ENCODE measurements around the gene HOXB3. TPM values are rescaled to one million over a fixed set of nuclear protein-coding genes. Genes with fewer than 3 reads are reported as not detected.
"Not testable (repeated sequence)": the region's sequence is repeated elsewhere in the genome, so short reads cannot be mapped to it uniquely, and the experiment has no call there.

The HOXB3 gene
- total and polyA plus RNA-seq, 2 of the 13 experiments (the other 11 are each of a cell fraction or from before 2014, with no cell fraction given): not detected

DNA sequence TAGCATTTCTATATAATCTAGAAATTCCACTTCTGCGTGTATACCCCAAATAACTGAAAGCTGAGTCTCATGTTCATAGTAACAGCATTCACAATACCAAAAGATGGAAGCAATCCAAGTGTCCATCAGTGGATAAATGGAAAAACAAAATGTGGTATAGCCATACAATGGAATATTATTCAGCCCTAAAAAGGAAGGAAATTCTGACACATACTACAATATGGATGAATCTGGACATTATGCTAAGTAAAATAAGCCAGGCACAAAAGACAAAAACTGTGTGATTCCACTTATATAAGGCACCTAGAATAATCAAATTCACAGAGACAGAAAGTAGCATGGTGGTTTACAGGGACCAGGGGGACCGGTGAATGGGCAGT, 79.7 kb downstream of the HOXB3 start:
- in situ Hi-C loops (cut with HindIII; ENCODE audit: extremely low pct_ligation_motif_present, low pct_unique_long_range_greater_than_20kb) (no loop called here), intact Hi-C loops (cut with micrococcal nuclease; ENCODE audit: unreplicated experiment) (no loop called here)
- POLR2A ChIA-PET: no interaction called here
- Histone ChIP-seq H3K9me3 (ENCODE audit: low read length) (no peaks in the 10 kb centered on the region), H3K4me3 (replicated peaks in 1 of 3; ENCODE audit: insufficient read depth in 1 of 3, low read depth in 2 of 3, low read length in 3 of 3) (no peak overlapping the region), H3K4me2 (ENCODE audit: low read depth, low read length) (no peak overlapping the region), H3K79me2 (ENCODE audit: insufficient read depth, low read length) (no peaks in the 10 kb centered on the region), H3K36me3 (replicated peaks in 1 of 2; ENCODE audit: control insufficient read depth in 1 of 2, insufficient read depth in 2 of 2, low read length in 2 of 2) (no peaks in the 10 kb centered on the region), H3K4me1 (ENCODE audit: insufficient read depth, low read length) (no peaks in the 10 kb centered on the region), H3K27ac (ENCODE audit: extremely low read length, insufficient read depth, low read length) (no peak overlapping the region), H2AFZ (ENCODE audit: low read length) (no peak overlapping the region), H3K9ac (ENCODE audit: insufficient read depth, low read depth, low read length) (no peak overlapping the region), H4K20me1 (ENCODE audit: insufficient read depth, low read length) (no peaks in the 10 kb centered on the region), H3K27me3 (ENCODE audit: control insufficient read depth in 1 of 2, insufficient read depth in 2 of 2, low read length in 2 of 2) (peaks cover 0 to 16% of the 10 kb centered on the region in 2 experiments; a peak in 2 of 5 replicates)
- no peak for FAIRE-seq
- BruUV-seq (replicated peaks): no TSS peak
- 28% methylated on average over 2 of the region's 2 CpGs for WGBS (ENCODE audit: low lambda C conversion rate)
- no peak for TF ChIP-seq NFE2L2 (IDR thresholded peaks at IDR 0.05; ENCODE audit: low read length)
- no peak for TF ChIP-seq SIN3B (IDR thresholded peaks at IDR 0.05; ENCODE audit: low read length)
- TF ChIP-seq ZNF10 (CRISPR knock-in tag; IDR thresholded peaks at IDR 0.05; ENCODE audit: borderline replicate concordance, low read depth): no peak
- TF ChIP-seq ZNF124 (CRISPR knock-in tag; IDR thresholded peaks at IDR 0.05): no peak
- no peak for TF ChIP-seq JUND (CRISPR knock-in tag; IDR thresholded peaks at IDR 0.05)
- TF ChIP-seq ZNF550 (CRISPR knock-in tag; IDR thresholded peaks at IDR 0.05; ENCODE audit: borderline replicate concordance): no peak
- TF ChIP-seq ZNF891 (CRISPR knock-in tag; IDR thresholded peaks at IDR 0.05): no peak
- TF ChIP-seq MED8 (CRISPR knock-in tag; IDR thresholded peaks at IDR 0.05; ENCODE audit: insufficient replicate concordance): no peak
- CTCF ChIA-PET (ENCODE audit: low intra/inter-chr PET ratio, low total read pairs): no interaction called here
- no peak for ATAC-seq
- no peak for DNase-seq (ENCODE audit: low spot score)

DNA sequence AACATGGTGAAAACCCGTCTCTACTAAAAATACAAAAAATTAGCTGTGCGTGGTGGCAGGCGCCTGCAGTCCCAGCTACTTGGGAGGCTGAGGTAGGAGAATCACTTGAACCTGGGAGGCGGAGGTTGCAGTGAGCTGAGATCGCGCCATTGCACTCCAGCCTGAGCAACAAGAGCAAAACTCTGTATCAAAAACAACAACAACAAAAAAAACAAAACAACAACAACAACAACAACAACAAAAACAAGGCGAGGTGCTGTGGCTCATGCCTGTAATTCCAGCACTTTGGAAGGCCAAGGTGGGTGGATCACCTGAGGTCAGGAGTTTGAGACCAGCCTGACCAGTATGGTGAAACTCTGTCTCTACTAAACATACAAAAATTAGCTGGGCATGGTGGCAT, 80.3 kb downstream of the HOXB3 start:
- CTCF ChIA-PET (ENCODE audit: low intra/inter-chr PET ratio, low total read pairs); intact Hi-C loops (cut with micrococcal nuclease; ENCODE audit: unreplicated experiment); BruUV-seq (replicated peaks): not testable (repeated sequence)

More for the DNA sequence above, 80.3 kb downstream of the HOXB3 start:
- FAIRE-seq; H3K4me2 ChIP-seq (ENCODE audit: low read depth, low read length); H3K9me3 ChIP-seq (ENCODE audit: low read length); H3K79me2 ChIP-seq (ENCODE audit: insufficient read depth, low read length); POLR2A ChIA-PET; H3K36me3 ChIP-seq (replicated peaks in 1 of 2; ENCODE audit: control insufficient read depth in 1 of 2, insufficient read depth in 2 of 2, low read length in 2 of 2); H3K9ac ChIP-seq (ENCODE audit: insufficient read depth, low read depth, low read length); DNase-seq (ENCODE audit: low spot score); H3K4me1 ChIP-seq (ENCODE audit: insufficient read depth, low read length); H3K4me3 ChIP-seq (replicated peaks in 1 of 3; ENCODE audit: insufficient read depth in 1 of 3, low read depth in 2 of 3, low read length in 3 of 3); H3K27ac ChIP-seq (ENCODE audit: extremely low read length, insufficient read depth, low read length); H2AFZ ChIP-seq (ENCODE audit: low read length); ATAC-seq; H4K20me1 ChIP-seq (ENCODE audit: insufficient read depth, low read length); in situ Hi-C loops (cut with HindIII; ENCODE audit: extremely low pct_ligation_motif_present, low pct_unique_long_range_greater_than_20kb); TF ChIP-seq FOXP1 (CRISPR knock-in tag; IDR thresholded peaks at IDR 0.05): not testable (repeated sequence)
- peaks cover 0 to 16% of the 10 kb centered on the region in 2 experiments; a peak in 2 of 5 replicates for H3K27me3 ChIP-seq (ENCODE audit: control insufficient read depth in 1 of 2, insufficient read depth in 2 of 2, low read length in 2 of 2)
- WGBS (ENCODE audit: low lambda C conversion rate): 32% methylated on average over 7 of the region's 7 CpGs
- peak; percentile 52; the same call in 1 of the 2 replicates for TF ChIP-seq FOXP1 (IDR thresholded peaks at IDR 0.05)
